Measurements from ENCODE around the gene LRP4.
"Not testable (repeated sequence)": the region's sequence is repeated elsewhere in the genome, so short reads cannot be mapped to it uniquely, and the experiment has no call there.

Gene LRP4

GRCh38 chr11:46947399-46948077 is 29.2 kb upstream of the LRP4 start:
- Histone ChIP-seq H3K9ac (ENCODE audit: low read depth, low read length) (no peak overlapping the region), H3K4me3 (ENCODE audit: low read depth, low read length) (no peak overlapping the region)

GRCh38 chr11:46944356-46945075 is 26.2 kb upstream of the LRP4 start:
- H3K4me3 ChIP-seq (ENCODE audit: low read depth, low read length): no peak overlapping the region
- peaks cover 9% of the 10 kb centered on the region for H3K4me1 ChIP-seq (ENCODE audit: control insufficient read depth, insufficient read depth, low read length)
- no peaks in the 10 kb centered on the region for H3K9me3 ChIP-seq (ENCODE audit: control insufficient read depth, insufficient read depth, low read length)
- H3K9ac ChIP-seq (ENCODE audit: low read depth, low read length): no peak overlapping the region
- H3K36me3 ChIP-seq (ENCODE audit: control insufficient read depth, insufficient read depth, low read length): no peaks in the 10 kb centered on the region
- H3K27me3 ChIP-seq (ENCODE audit: control insufficient read depth, insufficient read depth, low read length): no peaks in the 10 kb centered on the region

More at GRCh38 chr11:46947399-46948077, 29.2 kb upstream of the LRP4 start:
- Histone ChIP-seq H3K36me3 (ENCODE audit: control insufficient read depth, insufficient read depth, low read length) (no peaks in the 10 kb centered on the region), H3K9me3 (ENCODE audit: control insufficient read depth, insufficient read depth, low read length) (no peaks in the 10 kb centered on the region), H3K4me1 (ENCODE audit: control insufficient read depth, insufficient read depth, low read length) (peaks cover 9% of the 10 kb centered on the region), H3K27me3 (ENCODE audit: control insufficient read depth, insufficient read depth, low read length) (no peaks in the 10 kb centered on the region)

- no peaks in the 10 kb centered on the region for H3K4me1 ChIP-seq (ENCODE audit: control insufficient read depth, insufficient read depth, low read length)
- no peaks in the 10 kb centered on the region for H3K36me3 ChIP-seq (ENCODE audit: control insufficient read depth, insufficient read depth, low read length)
- no peaks in the 10 kb centered on the region for H3K27me3 ChIP-seq (ENCODE audit: control insufficient read depth, insufficient read depth, low read length)
- no peaks in the 10 kb centered on the region for H3K9me3 ChIP-seq (ENCODE audit: control insufficient read depth, insufficient read depth, low read length)
- H3K4me3 ChIP-seq (ENCODE audit: low read depth, low read length): no peak overlapping the region
- no peak overlapping the region for H3K9ac ChIP-seq (ENCODE audit: low read depth, low read length)
Observed at GRCh38 chr11:46942172-46942571, 23.8 kb upstream of the LRP4 start.

GRCh38 chr11:46936138-46937110 is 18.1 kb upstream of the LRP4 start, which contains the start of gene CSTPP1:
Gene CSTPP1, plus strand, starts transcription at chr11:46936761. Its CDS starts 45 bp downstream, at chr11:46936806.
- Histone ChIP-seq H3K9ac (ENCODE audit: low read depth, low read length) (no peak within 1 kb of the TSS), H3K4me3 (ENCODE audit: low read depth, low read length) (peak within 1 kb of the TSS; percentile 83), H3K4me1 (ENCODE audit: control insufficient read depth, insufficient read depth, low read length) (no peaks in the 10 kb centered on the region), H3K36me3 (ENCODE audit: control insufficient read depth, insufficient read depth, low read length) (no peaks in the 10 kb centered on the region), H3K27me3 (ENCODE audit: control insufficient read depth, insufficient read depth, low read length) (no peaks in the 10 kb centered on the region), H3K9me3 (ENCODE audit: control insufficient read depth, insufficient read depth, low read length) (no peaks in the 10 kb centered on the region)

GRCh38 chr11:46930089-46930488 is 11.7 kb upstream of the LRP4 start:
- no peaks in the 10 kb centered on the region for H3K36me3 ChIP-seq (ENCODE audit: control insufficient read depth, insufficient read depth, low read length)
- H3K9me3 ChIP-seq (ENCODE audit: control insufficient read depth, insufficient read depth, low read length): no peaks in the 10 kb centered on the region
- H3K9ac ChIP-seq (ENCODE audit: low read depth, low read length): no peak overlapping the region
- no peak overlapping the region for H3K4me3 ChIP-seq (ENCODE audit: low read depth, low read length)
- H3K4me1 ChIP-seq (ENCODE audit: control insufficient read depth, insufficient read depth, low read length): no peaks in the 10 kb centered on the region
- H3K27me3 ChIP-seq (ENCODE audit: control insufficient read depth, insufficient read depth, low read length): no peaks in the 10 kb centered on the region

GRCh38 chr11:46928701-46929100 is 10.4 kb upstream of the LRP4 start:
- H3K4me1 ChIP-seq (ENCODE audit: control insufficient read depth, insufficient read depth, low read length); H3K36me3 ChIP-seq (ENCODE audit: control insufficient read depth, insufficient read depth, low read length); H3K27me3 ChIP-seq (ENCODE audit: control insufficient read depth, insufficient read depth, low read length); H3K4me3 ChIP-seq (ENCODE audit: low read depth, low read length); H3K9ac ChIP-seq (ENCODE audit: low read depth, low read length); H3K9me3 ChIP-seq (ENCODE audit: control insufficient read depth, insufficient read depth, low read length): not testable (repeated sequence)

- H3K36me3 ChIP-seq (ENCODE audit: control insufficient read depth, insufficient read depth, low read length); H3K9ac ChIP-seq (ENCODE audit: low read depth, low read length); H3K4me1 ChIP-seq (ENCODE audit: control insufficient read depth, insufficient read depth, low read length); H3K27me3 ChIP-seq (ENCODE audit: control insufficient read depth, insufficient read depth, low read length); H3K9me3 ChIP-seq (ENCODE audit: control insufficient read depth, insufficient read depth, low read length); H3K4me3 ChIP-seq (ENCODE audit: low read depth, low read length): not testable (repeated sequence)
Observed at GRCh38 chr11:46927928-46928327, 9.6 kb upstream of the LRP4 start.

- Histone ChIP-seq H3K9ac (ENCODE audit: low read depth, low read length) (no peak overlapping the region), H3K9me3 (ENCODE audit: control insufficient read depth, insufficient read depth, low read length) (no peaks in the 10 kb centered on the region), H3K27me3 (ENCODE audit: control insufficient read depth, insufficient read depth, low read length) (peaks cover 25% of the 10 kb centered on the region), H3K4me1 (ENCODE audit: control insufficient read depth, insufficient read depth, low read length) (peaks cover 5% of the 10 kb centered on the region), H3K4me3 (ENCODE audit: low read depth, low read length) (no peak overlapping the region), H3K36me3 (ENCODE audit: control insufficient read depth, insufficient read depth, low read length) (no peaks in the 10 kb centered on the region)
Observed at GRCh38 chr11:46920755-46921154, 2.4 kb upstream of the LRP4 start.

GRCh38 chr11:46918788-46919513 is 601 bp upstream of the LRP4 start:
- Histone ChIP-seq H3K4me1 (ENCODE audit: control insufficient read depth, insufficient read depth, low read length) (peaks cover 12% of the 10 kb centered on the region), H3K9me3 (ENCODE audit: control insufficient read depth, insufficient read depth, low read length) (no peaks in the 10 kb centered on the region), H3K27me3 (ENCODE audit: control insufficient read depth, insufficient read depth, low read length) (peaks cover 43% of the 10 kb centered on the region), H3K4me3 (ENCODE audit: low read depth, low read length) (peak overlapping the region; percentile 52), H3K9ac (ENCODE audit: low read depth, low read length) (no peak overlapping the region), H3K36me3 (ENCODE audit: control insufficient read depth, insufficient read depth, low read length) (no peaks in the 10 kb centered on the region)

GRCh38 chr11:46917762-46918082 is 628 bp downstream of the LRP4 start:
- Histone ChIP-seq H3K9ac (ENCODE audit: low read depth, low read length) (peak overlapping the region; percentile 51), H3K9me3 (ENCODE audit: control insufficient read depth, insufficient read depth, low read length) (no peaks in the 10 kb centered on the region), H3K4me3 (ENCODE audit: low read depth, low read length) (peak overlapping the region; percentile 68), H3K4me1 (ENCODE audit: control insufficient read depth, insufficient read depth, low read length) (peaks cover 22% of the 10 kb centered on the region), H3K27me3 (ENCODE audit: control insufficient read depth, insufficient read depth, low read length) (peaks cover 46% of the 10 kb centered on the region), H3K36me3 (ENCODE audit: control insufficient read depth, insufficient read depth, low read length) (no peaks in the 10 kb centered on the region)

GRCh38 chr11:46917109-46917761 is 1.1 kb downstream of the LRP4 start:
- peaks cover 46% of the 10 kb centered on the region for H3K27me3 ChIP-seq (ENCODE audit: control insufficient read depth, insufficient read depth, low read length)
- H3K36me3 ChIP-seq (ENCODE audit: control insufficient read depth, insufficient read depth, low read length): no peaks in the 10 kb centered on the region
- peaks cover 24% of the 10 kb centered on the region for H3K4me1 ChIP-seq (ENCODE audit: control insufficient read depth, insufficient read depth, low read length)
- H3K9me3 ChIP-seq (ENCODE audit: control insufficient read depth, insufficient read depth, low read length): no peaks in the 10 kb centered on the region
- H3K4me3 ChIP-seq (ENCODE audit: low read depth, low read length): peak overlapping the region; percentile 68
- H3K9ac ChIP-seq (ENCODE audit: low read depth, low read length): peak overlapping the region; percentile 51
